Lung (tissue), 12 donors: ENCODE data around the gene ZNF174. TPM values are rescaled to one million over a fixed set of nuclear protein-coding genes. Genes with fewer than 3 reads are reported as not detected.

Source experiments
- ATAC-seq: fragments of 200-7000 bp; cut with Tn5 transposase; one replicate; pipeline ENCODE4 v1.9.1; 2020; ENCODE audit warnings: moderate number of reproducible peaks; ENCODE audit not compliant: insufficient read depth, low FRiP score
- DNase-seq, 3 donors: peaks; one replicate each; pipeline ENCODE4 v3.0.0-alpha.2; 2013 to 2017
- H3K27ac ChIP-seq, 2 donors: one replicate each; pipeline ENCODE4 v1.5.1; 2013; ENCODE audit warnings: mild to moderate bottlenecking in 2 of 2, moderate library complexity in 2 of 2, control low read depth in 1 of 2, inconsistent platforms in 1 of 2, low read depth in 1 of 2, low read length in 1 of 2
- H3K27me3 ChIP-seq, 3 donors: one replicate each; pipeline ENCODE4 v1.5.1; 2013; ENCODE audit warnings: low read length in 2 of 3; ENCODE audit not compliant: control insufficient read depth in 3 of 3, insufficient read depth in 3 of 3
- H3K36me3 ChIP-seq, 4 donors: one replicate each; pipeline ENCODE4 v1.5.1; 2013; ENCODE audit warnings: low read length in 4 of 4, mild to moderate bottlenecking in 1 of 4, moderate library complexity in 1 of 4; ENCODE audit not compliant: control insufficient read depth in 4 of 4, insufficient read depth in 4 of 4
- H3K4me1 ChIP-seq, 5 donors: one replicate each; pipeline ENCODE4 v1.5.1; 2013; ENCODE audit warnings: low read length in 5 of 5, mild to moderate bottlenecking in 2 of 5, moderate library complexity in 1 of 5; ENCODE audit not compliant: control insufficient read depth in 5 of 5, insufficient read depth in 5 of 5
- H3K4me3 ChIP-seq: one replicate; pipeline ENCODE4 v1.5.1; 2013; ENCODE audit warnings: mild to moderate bottlenecking, control low read depth, moderate library complexity
- H3K9ac ChIP-seq, 2 donors: one replicate each; pipeline ENCODE4 v1.5.1; 2013; ENCODE audit warnings: low read length in 2 of 2, control low read depth in 1 of 2; ENCODE audit not compliant: insufficient read depth in 1 of 2
- H3K9me3 ChIP-seq, 4 donors: one replicate each; pipeline ENCODE4 v1.5.1; 2013; ENCODE audit warnings: low read length in 3 of 4, mild to moderate bottlenecking in 1 of 4, moderate library complexity in 1 of 4; ENCODE audit not compliant: control insufficient read depth in 4 of 4, insufficient read depth in 3 of 4
- whole genome bisulfite sequencing, 2 donors: extraction: QIAGEN DNeasy Blood & Tissue Kit; methylation state at CpG; one replicate each; pipeline ENCODE4 v1.1.7; 2013; 5-methylcytosine and 5-hydroxymethylcytosine counted together
- polyA plus RNA-seq, 2 donors: library from polyadenylated mRNA; stranded (reverse); fragments of 200-250 nt; gene quantifications; one replicate each; pipeline ENCODE4 v1.2.1, GENCODE V29; 2013
- total RNA-seq, 2 donors: library from RNA; depleted of rRNA in 1 of 2; stranded (reverse); fragments of >200 nt in 1 of 2; gene quantifications; one replicate each; pipeline ENCODE4 v1.2.1, GENCODE V29; 2014 to 2021
- TF ChIP-seq, protein P1 (sequence below): IDR thresholded peaks from 2 replicates; pipeline ENCODE4 v1.5.1; 2012; ENCODE audit warnings: mild to moderate bottlenecking; ENCODE audit errors: control extremely low read depth, extremely low read depth
- donor health status: control.
- donor health status: control.
- donor health status: Bipolar disorder and iron deficiency.
- donor health status: healthy.
- donor health status: DM: yes; HTN: yes; CAD: no.

The ZNF174 gene
- total and polyA plus RNA-seq, 4 donors, result 3.1 to 10.6 (median 6.8) TPM

DNA sequence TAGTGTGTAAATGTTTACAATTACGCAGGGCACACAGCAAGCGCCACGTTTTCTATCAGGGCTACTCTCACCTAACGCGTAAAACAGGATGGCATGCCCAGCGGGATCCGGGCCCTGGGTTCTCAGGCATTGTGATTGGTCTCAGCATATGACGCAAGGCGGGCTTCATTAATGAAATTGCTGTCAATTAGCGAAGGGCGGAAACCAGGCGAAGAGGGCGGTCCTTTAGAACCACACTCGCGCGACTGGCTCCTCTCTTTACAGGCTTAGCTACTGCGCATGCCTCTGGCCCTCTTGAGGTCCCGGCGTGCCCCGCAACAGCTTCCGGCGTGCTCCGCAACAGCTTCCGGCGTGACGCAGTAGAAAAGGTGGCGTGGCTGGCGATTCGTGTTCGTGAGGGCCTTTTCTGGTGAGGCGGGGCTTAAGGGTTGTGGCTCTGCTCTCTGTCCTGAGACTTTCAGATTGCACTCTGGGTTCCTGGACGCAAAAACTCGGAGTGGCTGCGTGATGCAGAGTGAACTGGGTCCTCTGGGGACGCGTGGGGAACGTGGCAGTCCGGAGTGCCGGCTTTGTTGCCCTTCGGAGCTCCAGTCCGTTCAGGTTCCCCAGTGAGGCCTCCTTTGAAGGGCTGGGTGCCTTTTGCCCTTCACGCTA, 36.1 kb upstream of the ZNF174 start:
- H3K9ac ChIP-seq, result peak overlapping the region in 1 of 2 donors; percentile 60
- peaks cover 0 to 5% (median 0%) of the 10 kb centered on the region in 5 donors for H3K4me1 ChIP-seq
- no peaks in the 10 kb centered on the region for H3K36me3 ChIP-seq
- peak overlapping the region; percentile 46 for H3K4me3 ChIP-seq
- H3K9me3 ChIP-seq, result peaks cover 0 to 24% (median 7%) of the 10 kb centered on the region in 4 donors
- H3K27ac ChIP-seq, result peak overlapping the region; percentile 89
- DNase-seq (peak; percentile 92 to 95 (median 93)), ATAC-seq (peak; percentile 87)
- TF ChIP-seq, protein P1, sequence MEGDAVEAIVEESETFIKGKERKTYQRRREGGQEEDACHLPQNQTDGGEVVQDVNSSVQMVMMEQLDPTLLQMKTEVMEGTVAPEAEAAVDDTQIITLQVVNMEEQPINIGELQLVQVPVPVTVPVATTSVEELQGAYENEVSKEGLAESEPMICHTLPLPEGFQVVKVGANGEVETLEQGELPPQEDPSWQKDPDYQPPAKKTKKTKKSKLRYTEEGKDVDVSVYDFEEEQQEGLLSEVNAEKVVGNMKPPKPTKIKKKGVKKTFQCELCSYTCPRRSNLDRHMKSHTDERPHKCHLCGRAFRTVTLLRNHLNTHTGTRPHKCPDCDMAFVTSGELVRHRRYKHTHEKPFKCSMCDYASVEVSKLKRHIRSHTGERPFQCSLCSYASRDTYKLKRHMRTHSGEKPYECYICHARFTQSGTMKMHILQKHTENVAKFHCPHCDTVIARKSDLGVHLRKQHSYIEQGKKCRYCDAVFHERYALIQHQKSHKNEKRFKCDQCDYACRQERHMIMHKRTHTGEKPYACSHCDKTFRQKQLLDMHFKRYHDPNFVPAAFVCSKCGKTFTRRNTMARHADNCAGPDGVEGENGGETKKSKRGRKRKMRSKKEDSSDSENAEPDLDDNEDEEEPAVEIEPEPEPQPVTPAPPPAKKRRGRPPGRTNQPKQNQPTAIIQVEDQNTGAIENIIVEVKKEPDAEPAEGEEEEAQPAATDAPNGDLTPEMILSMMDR, result no peak
- H3K27me3 ChIP-seq, result peaks cover 0 to 5% (median 0%) of the 10 kb centered on the region in 3 donors
- whole genome bisulfite sequencing, 2 donors, result 12 to 16% methylated on average over 42 of the region's 42 CpGs

DNA sequence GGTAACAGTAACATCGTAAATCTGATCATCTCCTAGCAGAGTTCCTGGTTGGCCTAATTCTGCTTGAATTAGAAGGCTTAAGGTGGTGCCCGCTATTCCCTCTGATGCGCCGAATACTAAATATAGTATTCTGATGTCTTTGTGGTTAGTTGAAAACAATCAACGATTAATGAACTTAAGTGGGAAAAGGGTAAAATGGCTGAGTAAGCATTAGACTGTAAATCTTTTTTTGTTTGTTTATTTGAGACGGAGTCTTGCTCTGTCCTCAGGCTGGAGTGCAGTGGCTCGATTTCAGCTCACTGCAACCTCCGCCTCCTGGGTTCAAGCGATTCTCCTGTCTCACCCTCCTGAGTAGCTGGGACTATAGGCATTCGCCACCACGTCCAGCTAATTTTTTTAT, 31.9 kb upstream of the ZNF174 start:
- TF ChIP-seq, protein P1, result no peak
- no peak for DNase-seq

DNA sequence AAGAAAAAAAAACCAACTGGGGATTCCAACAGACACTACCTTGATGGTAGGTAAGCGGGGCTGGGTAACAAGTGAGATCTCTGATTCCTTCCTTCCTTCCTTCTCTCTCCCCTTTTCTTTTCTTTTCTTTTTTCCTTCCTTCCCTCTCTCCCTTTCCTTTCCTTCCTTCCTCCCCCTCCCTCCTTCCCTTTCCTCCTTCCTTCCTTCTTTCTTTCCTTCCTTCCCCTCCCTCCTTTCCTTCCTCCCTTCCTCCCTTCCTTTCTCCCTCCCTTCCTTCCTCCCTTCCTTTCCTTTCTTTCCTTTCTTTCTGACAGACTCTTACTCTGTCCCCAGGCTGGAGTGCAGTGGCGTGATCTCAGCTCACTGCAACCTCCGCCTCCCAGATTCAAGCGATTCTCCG, 25.3 kb upstream of the ZNF174 start:
- H3K9me3 ChIP-seq, result peaks cover 0 to 46% (median 23%) of the 10 kb centered on the region in 4 donors
- TF ChIP-seq, protein P1, result no peak
- no peak overlapping the region for H3K27ac ChIP-seq
- no peak for ATAC-seq
- no peak overlapping the region for H3K9ac ChIP-seq
- no peaks in the 10 kb centered on the region for H3K4me1 ChIP-seq
- H3K27me3 ChIP-seq, result no peaks in the 10 kb centered on the region
- DNase-seq, result no peak
- H3K36me3 ChIP-seq, result peaks cover 0 to 4% (median 2%) of the 10 kb centered on the region in 4 donors
- 89 to 94% methylated on average over 5 of the region's 5 CpGs for WGBS, 2 donors
- no peak overlapping the region for H3K4me3 ChIP-seq

More for the DNA sequence above, 31.9 kb upstream of the ZNF174 start:
- WGBS, 2 donors, result 94 to 96% methylated on average over 11 of the region's 11 CpGs
- Histone ChIP-seq H3K27ac (no peak overlapping the region), H3K4me3 (no peak overlapping the region), H3K4me1 (peaks cover 0 to 5% (median 0%) of the 10 kb centered on the region in 5 donors), H3K9ac (no peak overlapping the region), H3K27me3 (no peaks in the 10 kb centered on the region), H3K9me3 (peaks cover 0 to 30% (median 12%) of the 10 kb centered on the region in 4 donors), H3K36me3 (no peaks in the 10 kb centered on the region)
- no peak for ATAC-seq
